NCI-H526 (cell line): ENCODE results near the gene ENTPD5.

Experiments used
- DNase-seq, 2 experiments: peaks; one replicate each; lab custom pipeline; 2025; lab: John Stamatoyannopoulos, UW

The ENTPD5 gene, protein sequence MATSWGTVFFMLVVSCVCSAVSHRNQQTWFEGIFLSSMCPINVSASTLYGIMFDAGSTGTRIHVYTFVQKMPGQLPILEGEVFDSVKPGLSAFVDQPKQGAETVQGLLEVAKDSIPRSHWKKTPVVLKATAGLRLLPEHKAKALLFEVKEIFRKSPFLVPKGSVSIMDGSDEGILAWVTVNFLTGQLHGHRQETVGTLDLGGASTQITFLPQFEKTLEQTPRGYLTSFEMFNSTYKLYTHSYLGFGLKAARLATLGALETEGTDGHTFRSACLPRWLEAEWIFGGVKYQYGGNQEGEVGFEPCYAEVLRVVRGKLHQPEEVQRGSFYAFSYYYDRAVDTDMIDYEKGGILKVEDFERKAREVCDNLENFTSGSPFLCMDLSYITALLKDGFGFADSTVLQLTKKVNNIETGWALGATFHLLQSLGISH

GRCh38 chr14:74018586-74019407 is at the start of gene ENTPD5, which contains the start of gene BBOF1:
Gene ENTPD5 (minus strand): TSS chr14:74019288. CDS start chr14:73988102, 31,186 bp downstream.
Gene BBOF1 (plus strand): TSS chr14:74019349. CDS start chr14:74019479, 130 bp downstream.
- DNase-seq, result peak; percentile 28 to 92

DNA sequence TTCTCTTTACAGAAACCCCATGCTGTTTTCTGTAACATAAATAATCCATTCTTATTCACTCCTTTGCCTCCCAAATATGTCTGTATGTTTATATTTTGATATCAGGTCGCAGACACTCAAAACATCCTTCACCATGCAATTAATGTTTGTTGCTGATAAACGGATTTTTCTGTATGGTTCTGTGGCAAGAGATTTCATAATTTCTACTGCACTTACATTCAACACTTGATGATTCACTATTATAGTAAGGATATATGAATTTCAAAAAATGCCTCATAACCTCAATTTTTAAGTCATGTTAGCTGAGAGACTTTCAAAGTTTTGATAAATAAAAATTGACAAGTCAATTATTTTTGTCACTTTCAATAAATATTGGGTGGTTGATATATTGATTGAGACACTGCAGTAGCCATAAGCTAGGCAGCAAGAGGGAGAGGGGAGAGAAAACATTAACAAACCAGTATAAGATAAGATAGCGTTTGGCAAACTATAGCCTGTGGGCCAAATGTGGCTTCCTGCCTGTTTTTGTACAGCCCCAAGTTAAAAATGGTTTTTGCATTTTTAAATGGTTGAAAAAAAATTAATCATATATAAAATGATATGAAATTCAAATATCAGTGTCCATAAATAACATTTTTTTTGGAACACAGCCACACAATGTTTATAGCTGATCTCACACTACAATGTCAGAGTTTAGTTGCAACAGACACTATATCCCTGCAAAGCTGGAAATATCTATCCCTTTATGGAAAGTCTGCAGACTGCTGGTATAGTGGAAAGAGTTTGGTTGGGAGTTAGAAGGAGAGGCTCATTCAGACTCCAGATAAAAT is 46.9 kb upstream of the ENTPD5 start:
- DNase-seq, result no peak

GRCh38 chr14:74064883-74065282 is 45.8 kb upstream of the ENTPD5 start:
- DNase-seq, result no peak

DNA sequence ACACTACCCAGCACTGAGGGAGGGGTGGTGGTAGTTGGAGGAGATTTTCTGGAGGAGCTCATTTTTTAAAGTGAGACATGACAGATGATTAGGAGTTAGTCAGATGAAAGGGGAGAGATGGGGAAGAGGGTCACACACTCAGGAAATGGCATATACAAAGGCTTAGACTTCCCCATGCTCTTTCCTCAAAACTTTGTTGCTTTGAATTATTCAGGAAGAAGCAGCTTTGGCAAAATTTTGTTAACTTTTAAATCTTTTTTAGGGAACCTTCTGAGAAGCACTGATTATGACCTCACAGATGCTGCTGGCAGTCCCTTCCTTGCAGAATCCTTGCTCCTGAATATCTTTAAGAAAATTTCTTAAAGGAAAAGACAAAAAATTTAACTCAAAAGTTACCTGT is 45.3 kb upstream of the ENTPD5 start:
- DNase-seq, result no peak

GRCh38 chr14:74062809-74063150 is 43.7 kb upstream of the ENTPD5 start:
- no peak for DNase-seq

DNA sequence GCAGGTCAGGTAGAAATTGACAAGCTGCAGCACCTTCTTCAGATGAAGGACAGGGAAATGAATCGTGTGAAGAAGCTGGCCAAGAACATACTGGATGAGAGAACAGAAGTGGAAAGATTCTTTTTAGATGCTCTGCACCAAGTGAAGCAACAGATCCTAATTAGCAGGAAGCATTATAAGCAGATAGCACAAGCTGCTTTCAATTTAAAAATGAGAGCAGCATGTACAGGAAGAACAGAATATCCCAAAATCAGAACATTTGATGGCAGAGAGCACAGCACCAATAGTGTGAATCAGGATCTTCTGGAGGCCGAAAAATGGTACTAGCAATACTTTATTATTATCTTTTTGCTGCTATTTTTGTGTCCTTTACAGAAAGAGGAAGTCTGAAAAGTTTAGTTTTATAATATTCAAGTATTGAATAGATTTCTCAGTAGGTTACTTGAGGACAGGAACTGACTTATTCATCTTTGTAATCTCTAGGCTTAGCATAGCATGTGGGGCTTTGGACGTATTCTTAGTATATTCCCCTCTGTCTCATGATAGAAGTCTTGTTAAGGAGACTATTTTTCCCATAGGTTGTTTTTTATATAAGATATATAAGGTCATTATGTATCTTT is 30.9 kb upstream of the ENTPD5 start:
- no peak for DNase-seq

DNA sequence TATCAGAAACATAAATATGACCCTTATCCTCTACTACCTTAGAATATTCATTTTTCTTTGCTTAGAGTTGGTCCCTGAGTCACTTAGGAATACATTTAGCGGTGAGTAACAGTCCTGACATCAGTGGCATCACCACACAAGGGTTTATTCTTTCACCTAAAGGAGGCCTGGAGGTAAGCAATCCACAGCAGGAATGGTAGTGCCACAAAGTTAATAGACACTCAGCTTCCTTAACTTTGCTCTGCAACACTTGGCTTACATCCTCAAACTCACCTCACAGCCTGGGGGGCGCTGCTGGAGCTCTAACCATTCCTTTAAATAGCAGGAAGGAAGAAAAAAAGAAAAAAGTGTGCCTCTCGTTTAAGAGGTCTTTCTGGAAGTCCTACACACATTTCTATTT is 29.2 kb upstream of the ENTPD5 start:
- DNase-seq, result no peak

GRCh38 chr14:74045522-74045921 is 26.4 kb upstream of the ENTPD5 start:
- no peak for DNase-seq

GRCh38 chr14:74042296-74042695 is 23.2 kb upstream of the ENTPD5 start:
- DNase-seq, result no peak

DNA sequence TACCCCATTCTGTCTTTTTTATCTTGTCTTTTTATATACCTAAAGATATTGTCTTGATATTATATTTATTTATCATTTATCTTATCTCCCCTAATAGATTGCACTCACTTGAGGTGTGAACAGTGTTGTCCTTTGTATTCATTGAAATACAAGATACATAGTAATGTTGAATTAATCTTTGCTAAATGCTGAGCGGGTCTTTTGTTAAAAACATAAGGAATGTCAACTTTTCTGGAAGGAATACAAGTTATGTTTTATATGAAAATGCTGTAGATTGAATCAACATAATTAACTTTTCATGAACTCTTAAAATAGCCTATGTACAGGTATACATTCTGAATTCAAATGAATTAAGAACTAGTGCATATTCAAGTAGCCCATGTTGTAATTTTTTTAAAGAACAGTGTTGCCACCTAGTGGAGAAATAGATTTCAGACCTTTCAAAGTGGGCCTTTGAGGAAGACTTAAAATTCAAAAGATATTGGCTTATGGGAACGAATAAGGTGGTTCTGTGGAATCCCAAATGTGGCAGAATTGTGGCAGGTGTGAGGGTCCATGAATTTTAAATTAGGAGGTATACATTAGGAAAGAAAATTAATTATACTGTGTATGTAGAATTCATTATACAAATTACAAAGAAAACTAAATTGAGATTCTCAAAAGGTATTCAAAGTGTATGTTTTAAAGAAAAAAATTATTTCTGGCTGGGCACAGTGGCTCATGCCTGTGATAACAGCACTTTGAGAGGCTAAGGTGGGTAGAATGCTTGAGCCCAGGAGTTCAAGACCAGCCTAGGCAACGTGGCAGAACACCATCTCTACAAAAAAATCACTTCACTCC is 19.2 kb upstream of the ENTPD5 start:
- peak; percentile 15 to 64 for DNase-seq

DNA sequence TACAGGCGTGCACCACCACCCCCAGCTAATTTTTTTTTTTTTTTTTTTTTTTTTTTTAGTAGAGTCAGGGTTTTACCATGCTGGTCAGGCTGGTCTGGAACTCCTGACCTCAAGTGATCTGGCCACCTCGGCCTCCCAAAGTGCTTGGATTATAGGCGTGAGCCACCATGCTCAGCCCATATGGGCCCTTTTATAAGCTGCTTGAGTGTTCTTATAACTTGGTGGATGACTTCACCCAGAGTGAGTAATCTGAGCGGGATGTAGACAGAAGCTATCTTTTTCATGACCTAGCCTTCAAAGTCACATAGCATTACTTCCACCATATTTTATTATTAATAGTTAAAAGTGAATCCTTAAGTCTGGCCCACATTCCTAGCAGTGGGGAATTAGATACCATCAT is 16.5 kb upstream of the ENTPD5 start:
- no peak for DNase-seq

- DNase-seq, result no peak
These were observed 15.5 kb upstream of the ENTPD5 start for GRCh38 chr14:74034572-74034971.

DNA sequence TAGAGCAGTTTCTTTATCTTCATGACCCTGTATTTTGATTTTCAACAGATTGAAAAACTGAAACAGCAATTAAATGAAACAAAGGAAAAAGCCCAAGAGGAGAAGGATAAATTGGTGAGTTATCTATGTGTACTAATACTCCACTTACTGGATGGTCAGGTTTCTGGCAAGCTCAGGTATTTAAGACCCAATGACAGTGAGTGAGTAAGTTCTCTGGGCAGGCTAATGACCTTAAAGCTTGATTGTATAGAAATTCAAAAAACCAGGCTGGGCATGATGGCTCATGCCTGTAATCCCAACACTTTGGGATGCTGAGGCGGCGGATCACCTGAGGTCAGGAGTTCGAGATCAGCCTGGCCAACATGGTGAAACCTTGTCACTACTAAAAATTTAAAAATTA is 10.0 kb upstream of the ENTPD5 start:
- DNase-seq, result no peak

DNA sequence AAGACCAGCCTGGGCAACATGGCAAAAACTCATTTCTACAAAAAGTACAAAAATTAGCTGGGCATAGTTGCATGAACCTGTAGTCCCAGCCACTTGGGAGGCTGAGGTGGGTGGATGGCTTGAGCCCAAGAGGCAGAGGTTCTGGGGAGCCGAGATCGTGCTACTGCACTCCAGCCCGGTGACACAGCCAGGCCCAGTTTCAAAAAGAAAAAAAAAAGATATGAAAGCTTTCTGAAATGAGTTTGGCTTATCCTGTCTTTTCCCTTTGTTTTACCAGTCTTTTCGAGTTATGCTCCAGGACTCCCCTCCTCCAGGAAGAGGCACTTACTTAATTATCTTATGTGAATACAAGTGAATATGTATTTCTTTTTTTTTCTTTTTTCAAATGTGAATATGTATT is 3.3 kb upstream of the ENTPD5 start:
- no peak for DNase-seq

GRCh38 chr14:74019408-74020137 is 485 bp upstream of the ENTPD5 start:
- DNase-seq, result no peak

- peak in 1 of 2 experiments; percentile 23 for DNase-seq
These were observed 908 bp downstream of the ENTPD5 start for GRCh38 chr14:74018174-74018585.

DNA sequence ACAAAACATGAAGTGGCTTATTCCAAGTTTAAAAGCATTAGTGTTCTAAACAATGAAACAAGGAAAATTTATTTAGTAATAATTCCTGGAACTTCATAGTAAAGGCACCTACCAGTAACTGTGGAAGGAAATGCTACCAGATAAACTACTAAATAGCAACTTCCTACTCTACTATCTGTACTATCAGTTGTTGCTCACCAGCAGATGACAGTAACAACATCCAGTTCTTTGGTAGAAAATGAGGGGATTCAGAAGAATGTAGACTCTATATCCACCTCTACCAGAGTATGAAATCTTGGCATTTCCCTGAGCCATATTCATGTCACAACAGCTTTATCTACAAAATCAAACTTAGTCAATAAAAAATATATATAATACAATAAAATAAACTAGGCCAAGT is 3.1 kb downstream of the ENTPD5 start:
- no peak for DNase-seq

DNA sequence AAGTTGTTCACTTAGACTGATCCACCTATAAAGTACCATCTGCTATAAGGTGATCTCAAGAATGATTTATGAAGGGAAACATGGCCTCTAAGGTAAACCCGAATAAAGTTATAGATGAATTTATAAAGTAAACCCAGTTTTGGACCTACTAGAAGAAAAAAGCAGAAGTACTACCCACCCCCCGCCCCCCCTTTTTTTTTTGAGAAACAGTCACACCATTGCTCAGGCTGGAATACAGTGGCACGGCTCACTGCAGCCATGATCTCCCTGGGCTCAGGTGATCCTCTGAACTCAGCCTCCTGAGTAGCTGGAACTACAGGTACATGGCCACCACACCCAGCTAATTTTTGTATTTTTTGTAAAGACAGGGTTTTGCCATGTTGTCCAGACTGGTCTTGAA is 3.9 kb downstream of the ENTPD5 start:
- DNase-seq, result no peak

- DNase-seq, result no peak
These were observed 4.8 kb downstream of the ENTPD5 start for GRCh38 chr14:74014299-74014698.

- no peak for DNase-seq
These were observed 10.1 kb downstream of the ENTPD5 start for GRCh38 chr14:74008843-74009499.
